Ovary (tissue), 3 donors: ENCODE measurements around the gene PLPP2.

ENCODE experiments used
- CTCF ChIP-seq, 3 donors: fragments of 450-650 bp in 2 of 3; fragments of 200-600 bp in 1 of 3; IDR thresholded peaks; one replicate each; pipeline versions ENCODE4 v1.5.1 to v1.8.0; 2016 to 2022; ENCODE audit warnings: antibody characterized with exemption in 3 of 3, mild to moderate bottlenecking in 1 of 3
- EP300 ChIP-seq: sonication (generic); formaldehyde crosslinking; IDR thresholded peaks from one replicate; pipeline ENCODE4 v1.6.1; 2017; ENCODE audit warnings: antibody characterized with exemption
- POLR2A ChIP-seq: fragments of 450-650 bp; IDR thresholded peaks from one replicate; pipeline ENCODE4 v1.6.1; 2017; ENCODE audit warnings: antibody characterized with exemption, mild to moderate bottlenecking, moderate library complexity
- donor health status: DM: no; HTN: no; CAD: no.

- TF ChIP-seq POLR2A (no peak), CTCF (IDR thresholded peaks at IDR 0.05) (no peak), EP300 (no peak)
These were observed 10.6 kb downstream of the PLPP2 start for GRCh38 chr19:280541-281009.
